ENCODE results near the gene RAB6A. TPM values are rescaled to one million over a fixed set of nuclear protein-coding genes. Genes with fewer than 3 reads are reported as not detected.
"Not testable (repeated sequence)": the region's sequence is repeated elsewhere in the genome, so short reads cannot be mapped to it uniquely, and the experiment has no call there.

Gene RAB6A
- total RNA-seq, 1 donor from 2014 or later = 87.2 TPM

DNA sequence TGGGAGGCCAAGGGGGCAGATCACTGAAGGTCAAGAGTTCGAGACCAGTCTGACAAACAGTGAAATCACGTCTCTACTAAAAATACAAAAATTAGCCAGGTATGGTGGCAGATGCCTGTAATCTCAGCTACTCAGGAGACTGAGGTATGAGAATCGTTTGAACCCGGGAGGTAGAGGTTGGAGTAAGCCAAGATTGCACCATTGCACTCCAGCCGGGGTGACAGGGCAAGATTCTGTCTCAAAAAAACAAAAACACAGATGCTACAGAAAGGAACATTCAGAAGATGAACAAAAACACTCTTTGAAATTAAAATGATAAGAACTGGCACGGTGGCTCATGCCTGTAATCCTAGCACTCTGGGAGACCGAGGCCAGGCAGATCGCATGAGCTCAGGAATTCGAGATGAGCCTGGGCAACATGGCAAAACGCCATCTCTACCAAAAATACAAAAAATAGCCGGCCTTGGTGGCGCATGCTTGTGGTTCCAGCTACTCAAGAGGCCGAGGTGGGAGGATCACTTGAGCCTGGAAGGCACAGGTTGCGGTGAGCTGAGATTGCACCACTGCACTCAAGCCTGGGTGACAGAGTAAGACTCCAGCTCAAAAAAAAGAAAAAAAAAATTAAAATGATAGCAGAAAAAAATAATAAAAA is 8.5 kb downstream of the RAB6A start:
- Histone ChIP-seq H3K36me3 (ENCODE audit: control insufficient read depth in 3 of 3, insufficient read depth in 3 of 3, low read length in 3 of 3) (no peaks in the 10 kb centered on the region), H3K27ac (ENCODE audit: low read depth, low read length) (no peak overlapping the region), H3K4me3 (ENCODE audit: low read length in 3 of 3) (no peak overlapping the region), H3K9me3 (ENCODE audit: control insufficient read depth in 3 of 3, low read length in 3 of 3) (no peaks in the 10 kb centered on the region), H3K4me1 (ENCODE audit: control insufficient read depth in 3 of 3, insufficient read depth in 3 of 3, low read length in 3 of 3) (peaks cover 9 to 10% (median 9%) of the 10 kb centered on the region in 3 donors), H3K27me3 (ENCODE audit: control insufficient read depth in 3 of 3, insufficient read depth in 3 of 3, low read length in 3 of 3) (no peaks in the 10 kb centered on the region), H3K9ac (ENCODE audit: low read depth in 1 of 3, low read length in 3 of 3) (no peak overlapping the region)

DNA sequence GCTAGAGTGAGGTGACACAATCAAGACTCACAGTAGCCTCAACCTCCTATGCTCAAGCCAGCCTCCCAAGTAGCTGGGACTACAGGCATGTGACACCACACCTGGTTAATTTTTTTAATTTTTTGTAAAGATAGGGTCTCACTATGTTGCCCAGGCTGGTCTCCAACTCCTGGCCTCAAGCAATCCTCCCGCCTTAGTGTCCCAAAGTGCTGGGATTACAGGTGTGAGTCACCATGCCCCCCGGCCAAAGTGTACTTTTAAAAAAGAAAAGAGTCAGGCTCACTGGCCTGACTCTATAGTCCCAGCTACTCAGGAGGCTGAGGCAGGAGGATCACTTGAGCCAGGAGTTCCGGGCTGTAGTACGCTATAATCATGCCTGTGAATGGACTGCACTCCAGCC is 10.0 kb downstream of the RAB6A start:
- not testable (repeated sequence) for H3K4me1 ChIP-seq (ENCODE audit: control insufficient read depth in 3 of 3, insufficient read depth in 3 of 3, low read length in 3 of 3); H3K4me3 ChIP-seq (ENCODE audit: low read length in 3 of 3); H3K27ac ChIP-seq (ENCODE audit: low read depth, low read length); H3K9me3 ChIP-seq (ENCODE audit: control insufficient read depth in 3 of 3, low read length in 3 of 3); H3K27me3 ChIP-seq (ENCODE audit: control insufficient read depth in 3 of 3, insufficient read depth in 3 of 3, low read length in 3 of 3); H3K36me3 ChIP-seq (ENCODE audit: control insufficient read depth in 3 of 3, insufficient read depth in 3 of 3, low read length in 3 of 3)
- H3K9ac ChIP-seq (ENCODE audit: low read depth in 1 of 3, low read length in 3 of 3) = peak overlapping the region in 1 of 3 donors; percentile 8

GRCh38 chr11:73750228-73750627 is 10.6 kb downstream of the RAB6A start:
- Histone ChIP-seq H3K4me3 (ENCODE audit: low read length in 3 of 3) (no peak overlapping the region), H3K27me3 (ENCODE audit: control insufficient read depth in 3 of 3, insufficient read depth in 3 of 3, low read length in 3 of 3) (no peaks in the 10 kb centered on the region), H3K36me3 (ENCODE audit: control insufficient read depth in 3 of 3, insufficient read depth in 3 of 3, low read length in 3 of 3) (no peaks in the 10 kb centered on the region)

DNA sequence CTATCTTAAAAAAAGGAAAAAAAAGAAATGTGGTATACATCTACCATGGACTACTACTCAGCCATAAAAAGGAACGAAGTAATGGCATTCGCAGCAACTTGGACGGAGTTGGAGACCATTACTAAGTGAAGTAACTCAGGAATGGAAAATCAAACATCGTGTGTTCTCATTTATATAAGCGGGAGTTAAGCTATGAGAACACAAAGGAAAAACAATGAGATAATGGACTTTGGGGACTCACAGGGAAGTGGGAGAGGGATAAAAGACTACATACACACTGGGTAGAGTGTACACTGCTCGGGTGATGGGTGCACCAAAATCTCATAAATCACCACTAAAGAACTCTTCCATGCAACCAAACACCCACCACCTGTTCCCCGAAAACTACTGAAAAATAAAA is 11.8 kb downstream of the RAB6A start:
- Histone ChIP-seq H3K36me3 (ENCODE audit: control insufficient read depth in 3 of 3, insufficient read depth in 3 of 3, low read length in 3 of 3) (no peaks in the 10 kb centered on the region), H3K4me3 (ENCODE audit: low read length in 3 of 3) (no peak overlapping the region), H3K4me1 (ENCODE audit: control insufficient read depth in 3 of 3, insufficient read depth in 3 of 3, low read length in 3 of 3) (peaks cover 9 to 10% (median 9%) of the 10 kb centered on the region in 3 donors), H3K27ac (ENCODE audit: low read depth, low read length) (no peak overlapping the region), H3K27me3 (ENCODE audit: control insufficient read depth in 3 of 3, insufficient read depth in 3 of 3, low read length in 3 of 3) (no peaks in the 10 kb centered on the region), H3K9ac (ENCODE audit: low read depth in 1 of 3, low read length in 3 of 3) (no peak overlapping the region), H3K9me3 (ENCODE audit: control insufficient read depth in 3 of 3, low read length in 3 of 3) (no peaks in the 10 kb centered on the region)

More at GRCh38 chr11:73750228-73750627, 10.6 kb downstream of the RAB6A start:
- Histone ChIP-seq H3K27ac (ENCODE audit: low read depth, low read length) (no peak overlapping the region), H3K9ac (ENCODE audit: low read depth in 1 of 3, low read length in 3 of 3) (no peak overlapping the region), H3K9me3 (ENCODE audit: control insufficient read depth in 3 of 3, low read length in 3 of 3) (no peaks in the 10 kb centered on the region), H3K4me1 (ENCODE audit: control insufficient read depth in 3 of 3, insufficient read depth in 3 of 3, low read length in 3 of 3) (peaks cover 9 to 10% (median 9%) of the 10 kb centered on the region in 3 donors)

DNA sequence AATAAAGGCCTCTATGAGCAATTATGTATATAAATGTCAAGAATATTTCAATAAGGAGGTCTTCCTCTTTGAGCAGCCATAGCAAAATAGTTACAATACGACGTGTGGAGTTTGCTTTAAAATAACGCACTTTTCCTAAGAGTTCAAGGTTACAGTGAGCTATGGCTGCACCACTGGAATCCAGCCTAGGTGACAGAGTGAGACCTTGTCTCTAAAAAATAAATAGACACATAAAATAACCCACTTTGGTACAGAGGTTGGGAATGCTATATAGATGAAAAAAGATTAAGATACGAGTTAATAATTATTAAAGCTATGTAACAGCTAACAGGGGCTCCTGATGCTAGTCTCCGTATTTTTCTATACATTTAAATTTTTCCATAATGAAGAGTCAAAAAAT is 12.6 kb downstream of the RAB6A start:
- no peaks in the 10 kb centered on the region for H3K36me3 ChIP-seq (ENCODE audit: control insufficient read depth in 3 of 3, insufficient read depth in 3 of 3, low read length in 3 of 3)
- H3K27ac ChIP-seq (ENCODE audit: low read depth, low read length) = no peak overlapping the region
- no peaks in the 10 kb centered on the region for H3K27me3 ChIP-seq (ENCODE audit: control insufficient read depth in 3 of 3, insufficient read depth in 3 of 3, low read length in 3 of 3)
- H3K9ac ChIP-seq (ENCODE audit: low read depth in 1 of 3, low read length in 3 of 3) = no peak overlapping the region
- H3K9me3 ChIP-seq (ENCODE audit: control insufficient read depth in 3 of 3, low read length in 3 of 3) = no peaks in the 10 kb centered on the region
- H3K4me1 ChIP-seq (ENCODE audit: control insufficient read depth in 3 of 3, insufficient read depth in 3 of 3, low read length in 3 of 3) = peaks cover 9 to 10% (median 9%) of the 10 kb centered on the region in 3 donors
- no peak overlapping the region for H3K4me3 ChIP-seq (ENCODE audit: low read length in 3 of 3)

- Histone ChIP-seq H3K4me1 (ENCODE audit: control insufficient read depth in 3 of 3, insufficient read depth in 3 of 3, low read length in 3 of 3) (peaks cover 6 to 7% (median 6%) of the 10 kb centered on the region in 3 donors), H3K4me3 (ENCODE audit: low read length in 3 of 3) (no peak overlapping the region), H3K9me3 (ENCODE audit: control insufficient read depth in 3 of 3, low read length in 3 of 3) (no peaks in the 10 kb centered on the region), H3K9ac (ENCODE audit: low read depth in 1 of 3, low read length in 3 of 3) (no peak overlapping the region), H3K27ac (ENCODE audit: low read depth, low read length) (no peak overlapping the region), H3K27me3 (ENCODE audit: control insufficient read depth in 3 of 3, insufficient read depth in 3 of 3, low read length in 3 of 3) (no peaks in the 10 kb centered on the region), H3K36me3 (ENCODE audit: control insufficient read depth in 3 of 3, insufficient read depth in 3 of 3, low read length in 3 of 3) (no peaks in the 10 kb centered on the region)
Observed at GRCh38 chr11:73747762-73748161, 13.1 kb downstream of the RAB6A start.

DNA sequence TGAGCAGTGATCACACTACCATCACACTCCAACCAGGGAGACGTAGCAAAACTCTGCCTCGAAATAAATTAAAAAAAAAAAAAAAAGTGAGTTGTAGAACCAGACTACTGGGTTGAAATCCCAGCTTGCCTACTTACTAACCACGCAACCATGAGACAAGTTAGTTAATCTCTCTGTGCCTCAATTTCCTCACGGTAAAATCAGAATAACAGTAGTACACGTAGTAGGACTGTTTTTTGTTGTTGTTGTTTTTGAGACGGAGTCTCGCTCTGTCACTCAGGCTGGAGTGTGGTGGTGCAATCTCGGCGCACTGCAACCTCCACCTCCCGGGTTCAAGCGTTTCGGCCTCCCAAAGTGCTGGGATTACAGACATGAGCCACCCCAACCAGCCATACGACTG is 14.2 kb downstream of the RAB6A start:
- H3K9ac ChIP-seq (ENCODE audit: low read depth in 1 of 3, low read length in 3 of 3) = no peak overlapping the region
- H3K27me3 ChIP-seq (ENCODE audit: control insufficient read depth in 3 of 3, insufficient read depth in 3 of 3, low read length in 3 of 3) = no peaks in the 10 kb centered on the region
- H3K9me3 ChIP-seq (ENCODE audit: control insufficient read depth in 3 of 3, low read length in 3 of 3) = no peaks in the 10 kb centered on the region
- peaks cover 0 to 7% (median 0%) of the 10 kb centered on the region in 3 donors for H3K4me1 ChIP-seq (ENCODE audit: control insufficient read depth in 3 of 3, insufficient read depth in 3 of 3, low read length in 3 of 3)
- H3K36me3 ChIP-seq (ENCODE audit: control insufficient read depth in 3 of 3, insufficient read depth in 3 of 3, low read length in 3 of 3) = no peaks in the 10 kb centered on the region
- H3K27ac ChIP-seq (ENCODE audit: low read depth, low read length) = no peak overlapping the region
- no peak overlapping the region for H3K4me3 ChIP-seq (ENCODE audit: low read length in 3 of 3)

DNA sequence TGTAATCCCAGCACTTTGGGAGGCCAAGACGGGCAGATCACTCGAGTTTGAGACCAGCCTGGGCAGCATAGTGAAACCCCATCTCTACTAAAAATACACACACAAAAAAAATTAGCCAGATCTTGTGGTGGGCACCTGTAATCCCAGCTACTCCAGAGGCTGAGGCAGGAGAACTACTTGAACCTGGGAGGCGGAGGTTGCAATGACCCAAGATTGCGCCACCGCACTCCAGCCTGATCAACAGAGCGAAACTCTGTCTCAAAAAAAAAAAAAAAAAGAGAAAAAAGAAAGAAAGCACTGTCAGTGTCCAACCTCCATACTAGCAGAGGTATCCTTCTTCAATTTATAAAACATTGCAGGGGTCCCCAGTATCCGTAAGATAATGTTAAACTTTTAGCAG is 17.8 kb downstream of the RAB6A start:
- Histone ChIP-seq H3K9me3 (ENCODE audit: control insufficient read depth in 3 of 3, low read length in 3 of 3) (no peaks in the 10 kb centered on the region), H3K4me3 (ENCODE audit: low read length in 3 of 3) (no peak overlapping the region), H3K27ac (ENCODE audit: low read depth, low read length) (no peak overlapping the region), H3K9ac (ENCODE audit: low read depth in 1 of 3, low read length in 3 of 3) (no peak overlapping the region), H3K36me3 (ENCODE audit: control insufficient read depth in 3 of 3, insufficient read depth in 3 of 3, low read length in 3 of 3) (no peaks in the 10 kb centered on the region), H3K27me3 (ENCODE audit: control insufficient read depth in 3 of 3, insufficient read depth in 3 of 3, low read length in 3 of 3) (no peaks in the 10 kb centered on the region), H3K4me1 (ENCODE audit: control insufficient read depth in 3 of 3, insufficient read depth in 3 of 3, low read length in 3 of 3) (peaks cover 0 to 3% (median 2%) of the 10 kb centered on the region in 3 donors)

- not testable (repeated sequence) for H3K36me3 ChIP-seq (ENCODE audit: control insufficient read depth in 3 of 3, insufficient read depth in 3 of 3, low read length in 3 of 3); H3K9me3 ChIP-seq (ENCODE audit: control insufficient read depth in 3 of 3, low read length in 3 of 3); H3K4me1 ChIP-seq (ENCODE audit: control insufficient read depth in 3 of 3, insufficient read depth in 3 of 3, low read length in 3 of 3); H3K27ac ChIP-seq (ENCODE audit: low read depth, low read length); H3K27me3 ChIP-seq (ENCODE audit: control insufficient read depth in 3 of 3, insufficient read depth in 3 of 3, low read length in 3 of 3); H3K9ac ChIP-seq (ENCODE audit: low read depth in 1 of 3, low read length in 3 of 3); H3K4me3 ChIP-seq (ENCODE audit: low read length in 3 of 3)
Observed at GRCh38 chr11:73735959-73736358, 24.9 kb downstream of the RAB6A start.

DNA sequence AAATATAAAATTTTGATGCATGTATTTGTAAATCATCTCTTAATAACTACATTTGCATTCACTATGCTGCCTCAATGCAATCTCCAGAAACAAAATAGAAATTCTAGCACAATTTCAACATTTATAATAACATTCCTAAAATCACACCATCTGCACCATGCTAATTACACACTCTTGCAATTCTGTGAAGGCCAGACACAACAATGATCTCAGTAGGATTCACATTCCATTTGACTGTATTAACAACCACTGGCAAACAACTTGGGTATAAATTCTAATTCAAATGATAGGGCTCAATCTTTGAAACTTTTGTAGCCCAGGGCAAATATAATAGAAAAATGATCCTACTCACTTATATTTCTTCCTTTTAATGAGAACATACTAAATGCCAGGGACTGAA is 25.9 kb downstream of the RAB6A start:
- Histone ChIP-seq H3K27me3 (ENCODE audit: control insufficient read depth in 3 of 3, insufficient read depth in 3 of 3, low read length in 3 of 3) (no peaks in the 10 kb centered on the region), H3K9me3 (ENCODE audit: control insufficient read depth in 3 of 3, low read length in 3 of 3) (no peaks in the 10 kb centered on the region), H3K4me3 (ENCODE audit: low read length in 3 of 3) (no peak overlapping the region), H3K4me1 (ENCODE audit: control insufficient read depth in 3 of 3, insufficient read depth in 3 of 3, low read length in 3 of 3) (peaks cover 0 to 4% (median 0%) of the 10 kb centered on the region in 3 donors), H3K9ac (ENCODE audit: low read depth in 1 of 3, low read length in 3 of 3) (no peak overlapping the region), H3K36me3 (ENCODE audit: control insufficient read depth in 3 of 3, insufficient read depth in 3 of 3, low read length in 3 of 3) (no peaks in the 10 kb centered on the region), H3K27ac (ENCODE audit: low read depth, low read length) (no peak overlapping the region)

Data from skeletal muscle tissue (tissue), 4 donors.